DOHH2 (cell line): ENCODE data around the gene FGFBP1.

ENCODE experiments used
- CTCF ChIP-seq: fragments of 200-600 bp; sonication (generic); IDR thresholded peaks from one replicate; pipeline ENCODE4 v1.5.1; 2014; ENCODE audit warnings: antibody characterized with exemption, mild to moderate bottlenecking, low read depth, low read length; ENCODE audit not compliant: poor library complexity, severe bottlenecking
- EZH2phosphoT487 ChIP-seq: fragments of 200-600 bp; sonication (generic); IDR thresholded peaks from 2 replicates; pipeline ENCODE4 v1.6.1; 2017; ENCODE audit warnings: borderline replicate concordance, mild to moderate bottlenecking, antibody characterized with exemption, low read length, moderate library complexity, mixed read lengths

GRCh38 chr4:15976456-15977447 lies 38.2 kb upstream of the FGFBP1 start:
- TF ChIP-seq CTCF (no peak), EZH2phosphoT487 (no peak)
